ENCODE data around the gene ACBD4. TPM values are rescaled to one million over a fixed set of nuclear protein-coding genes. Genes with fewer than 3 reads are reported as not detected.
A peak's percentile ranks its signal among the peaks of the same experiment; 100 is the strongest.

ACBD4 gene
- total RNA-seq = 11.3 and 12.5 TPM in 2 replicates

- peak; percentile 96 for DNase-seq (ENCODE audit: low spot score)
- H3K4me3 Mint-ChIP-seq = peak within 1 kb of the TSS; percentile 87
- peak within 1 kb of the TSS; percentile 68 for H3K27ac Mint-ChIP-seq
- H3K9me3 Mint-ChIP-seq = no peaks in the 10 kb centered on the region
- peaks cover 2% of the 10 kb centered on the region for H3K36me3 Mint-ChIP-seq (ENCODE audit: low read depth)
- intact Hi-C loops (cut with micrococcal nuclease) = loop anchor here (1.0 to 5.0 kb wide), 10 partner anchors 12 to 360 kb away; partner anchors contain the start of genes HEXIM2 and NMT1
- H3K27me3 Mint-ChIP-seq (ENCODE audit: insufficient read depth) = peaks cover 6% of the 10 kb centered on the region
- peaks cover 15% of the 10 kb centered on the region for H3K4me1 Mint-ChIP-seq (ENCODE audit: low read depth)
These were observed at the start of gene ACBD4 for GRCh38 chr17:45135192-45135977. ACBD4 (plus strand) TSS chr17:45135687; CDS start chr17:45136145, 458 bp downstream.

- H3K4me3 Mint-ChIP-seq = no peak overlapping the region
- H3K27ac Mint-ChIP-seq = no peak overlapping the region
- H3K9me3 Mint-ChIP-seq = no peaks in the 10 kb centered on the region
- H3K4me1 Mint-ChIP-seq (ENCODE audit: low read depth) = no peaks in the 10 kb centered on the region
- intact Hi-C loops (cut with micrococcal nuclease) = no loop called here
- no peaks in the 10 kb centered on the region for H3K27me3 Mint-ChIP-seq (ENCODE audit: insufficient read depth)
- no peak for DNase-seq (ENCODE audit: low spot score)
- H3K36me3 Mint-ChIP-seq (ENCODE audit: low read depth) = peaks cover 27% of the 10 kb centered on the region
These were observed 49.1 kb upstream of the ACBD4 start for GRCh38 chr17:45086391-45086790.

- H3K9me3 Mint-ChIP-seq = no peaks in the 10 kb centered on the region
- no peaks in the 10 kb centered on the region for H3K4me1 Mint-ChIP-seq (ENCODE audit: low read depth)
- intact Hi-C loops (cut with micrococcal nuclease) = no loop called here
- no peak overlapping the region for H3K27ac Mint-ChIP-seq
- DNase-seq (ENCODE audit: low spot score) = no peak
- peaks cover 24% of the 10 kb centered on the region for H3K36me3 Mint-ChIP-seq (ENCODE audit: low read depth)
- H3K4me3 Mint-ChIP-seq = no peak overlapping the region
- no peaks in the 10 kb centered on the region for H3K27me3 Mint-ChIP-seq (ENCODE audit: insufficient read depth)
These were observed 48.5 kb upstream of the ACBD4 start for GRCh38 chr17:45086865-45087503.

- H3K9me3 Mint-ChIP-seq = no peaks in the 10 kb centered on the region
- no peak for DNase-seq (ENCODE audit: low spot score)
- no peaks in the 10 kb centered on the region for H3K4me1 Mint-ChIP-seq (ENCODE audit: low read depth)
- no peak overlapping the region for H3K27ac Mint-ChIP-seq
- intact Hi-C loops (cut with micrococcal nuclease) = no loop called here
- H3K4me3 Mint-ChIP-seq = no peak overlapping the region
- H3K36me3 Mint-ChIP-seq (ENCODE audit: low read depth) = peaks cover 28% of the 10 kb centered on the region
- H3K27me3 Mint-ChIP-seq (ENCODE audit: insufficient read depth) = no peaks in the 10 kb centered on the region
These were observed 47.9 kb upstream of the ACBD4 start for GRCh38 chr17:45087504-45087975.

GRCh38 chr17:45087978-45088377 lies 47.5 kb upstream of the ACBD4 start:
- H3K27me3 Mint-ChIP-seq (ENCODE audit: insufficient read depth) = no peaks in the 10 kb centered on the region
- peaks cover 30% of the 10 kb centered on the region for H3K36me3 Mint-ChIP-seq (ENCODE audit: low read depth)
- H3K4me3 Mint-ChIP-seq = no peak overlapping the region
- H3K9me3 Mint-ChIP-seq = no peaks in the 10 kb centered on the region
- no peak for DNase-seq (ENCODE audit: low spot score)
- no peak overlapping the region for H3K27ac Mint-ChIP-seq
- intact Hi-C loops (cut with micrococcal nuclease) = no loop called here
- H3K4me1 Mint-ChIP-seq (ENCODE audit: low read depth) = no peaks in the 10 kb centered on the region

GRCh38 chr17:45088741-45089140 lies 46.7 kb upstream of the ACBD4 start:
- Mint-ChIP-seq H3K9me3 (no peaks in the 10 kb centered on the region), H3K27ac (no peak overlapping the region), H3K4me3 (no peak overlapping the region), H3K4me1 (ENCODE audit: low read depth) (no peaks in the 10 kb centered on the region), H3K36me3 (ENCODE audit: low read depth) (peaks cover 35% of the 10 kb centered on the region), H3K27me3 (ENCODE audit: insufficient read depth) (no peaks in the 10 kb centered on the region)
- no peak for DNase-seq (ENCODE audit: low spot score)
- intact Hi-C loops (cut with micrococcal nuclease) = no loop called here

- intact Hi-C loops (cut with micrococcal nuclease) = no loop called here
- H3K4me1 Mint-ChIP-seq (ENCODE audit: low read depth) = no peaks in the 10 kb centered on the region
- H3K9me3 Mint-ChIP-seq = no peaks in the 10 kb centered on the region
- no peak overlapping the region for H3K4me3 Mint-ChIP-seq
- H3K27me3 Mint-ChIP-seq (ENCODE audit: insufficient read depth) = no peaks in the 10 kb centered on the region
- DNase-seq (ENCODE audit: low spot score) = no peak
- no peak overlapping the region for H3K27ac Mint-ChIP-seq
- H3K36me3 Mint-ChIP-seq (ENCODE audit: low read depth) = peaks cover 37% of the 10 kb centered on the region
These were observed 44.8 kb upstream of the ACBD4 start for GRCh38 chr17:45090711-45091110.

GRCh38 chr17:45091778-45092425 lies 43.6 kb upstream of the ACBD4 start:
- no peaks in the 10 kb centered on the region for H3K27me3 Mint-ChIP-seq (ENCODE audit: insufficient read depth)
- H3K4me1 Mint-ChIP-seq (ENCODE audit: low read depth) = no peaks in the 10 kb centered on the region
- no peak overlapping the region for H3K4me3 Mint-ChIP-seq
- H3K27ac Mint-ChIP-seq = no peak overlapping the region
- peaks cover 44% of the 10 kb centered on the region for H3K36me3 Mint-ChIP-seq (ENCODE audit: low read depth)
- H3K9me3 Mint-ChIP-seq = no peaks in the 10 kb centered on the region
- intact Hi-C loops (cut with micrococcal nuclease) = no loop called here
- DNase-seq (ENCODE audit: low spot score) = no peak

GRCh38 chr17:45092911-45093430 lies 42.5 kb upstream of the ACBD4 start:
- H3K27me3 Mint-ChIP-seq (ENCODE audit: insufficient read depth) = no peaks in the 10 kb centered on the region
- H3K4me1 Mint-ChIP-seq (ENCODE audit: low read depth) = no peaks in the 10 kb centered on the region
- DNase-seq (ENCODE audit: low spot score) = no peak
- no peak overlapping the region for H3K4me3 Mint-ChIP-seq
- H3K27ac Mint-ChIP-seq = no peak overlapping the region
- no peaks in the 10 kb centered on the region for H3K9me3 Mint-ChIP-seq
- intact Hi-C loops (cut with micrococcal nuclease) = no loop called here
- peaks cover 47% of the 10 kb centered on the region for H3K36me3 Mint-ChIP-seq (ENCODE audit: low read depth)

- H3K9me3 Mint-ChIP-seq = no peaks in the 10 kb centered on the region
- peaks cover 47% of the 10 kb centered on the region for H3K36me3 Mint-ChIP-seq (ENCODE audit: low read depth)
- intact Hi-C loops (cut with micrococcal nuclease) = no loop called here
- no peaks in the 10 kb centered on the region for H3K27me3 Mint-ChIP-seq (ENCODE audit: insufficient read depth)
- no peak for DNase-seq (ENCODE audit: low spot score)
- no peaks in the 10 kb centered on the region for H3K4me1 Mint-ChIP-seq (ENCODE audit: low read depth)
- H3K4me3 Mint-ChIP-seq = no peak overlapping the region
- H3K27ac Mint-ChIP-seq = no peak overlapping the region
These were observed 41.9 kb upstream of the ACBD4 start for GRCh38 chr17:45093444-45094110.

GRCh38 chr17:45096141-45096540 lies 39.3 kb upstream of the ACBD4 start:
- no peaks in the 10 kb centered on the region for H3K4me1 Mint-ChIP-seq (ENCODE audit: low read depth)
- intact Hi-C loops (cut with micrococcal nuclease) = loop anchor here (2.0 kb wide), 2 partner anchors 37 to 73 kb away; partner anchors contain the start of gene PLCD3
- no peak overlapping the region for H3K27ac Mint-ChIP-seq
- no peaks in the 10 kb centered on the region for H3K27me3 Mint-ChIP-seq (ENCODE audit: insufficient read depth)
- H3K9me3 Mint-ChIP-seq = no peaks in the 10 kb centered on the region
- H3K36me3 Mint-ChIP-seq (ENCODE audit: low read depth) = peaks cover 45% of the 10 kb centered on the region
- no peak for DNase-seq (ENCODE audit: low spot score)
- no peak overlapping the region for H3K4me3 Mint-ChIP-seq

- H3K4me3 Mint-ChIP-seq = no peak overlapping the region
- no peaks in the 10 kb centered on the region for H3K27me3 Mint-ChIP-seq (ENCODE audit: insufficient read depth)
- H3K9me3 Mint-ChIP-seq = no peaks in the 10 kb centered on the region
- peaks cover 41% of the 10 kb centered on the region for H3K36me3 Mint-ChIP-seq (ENCODE audit: low read depth)
- DNase-seq (ENCODE audit: low spot score) = no peak
- H3K27ac Mint-ChIP-seq = no peak overlapping the region
- H3K4me1 Mint-ChIP-seq (ENCODE audit: low read depth) = no peaks in the 10 kb centered on the region
- intact Hi-C loops (cut with micrococcal nuclease) = loop anchor here (2.0 kb wide), 2 partner anchors 36 to 74 kb away; partner anchors contain the start of gene PLCD3
These were observed 38.6 kb upstream of the ACBD4 start for GRCh38 chr17:45096926-45097325.

All from activated T-helper 1 cell treated with anti-CD3 and anti-CD28 coated beads, Interleukin-12 subunit alpha, Interleukin-12 subunit beta, Interleukin-2, Interleukin-4 antibody, amounts not matched to agents 30 ng/mL and 10 ng/mL and 1 ng/mL, durations not matched to agents 14 hours and 24 hours and 36 hours (primary cell).